Neural crest cell (in vitro differentiated cells): Measurements from ENCODE around the gene GABRB3. TPM values are rescaled to one million over a fixed set of nuclear protein-coding genes. Genes with fewer than 3 reads are reported as not detected.
"Not testable (repeated sequence)": the region's sequence is repeated elsewhere in the genome, so short reads cannot be mapped to it uniquely, and the experiment has no call there.

Experiments used
- DNase-seq: peaks from one replicate; pipeline ENCODE4 v3.0.0; 2021; ENCODE audit warnings: low read depth, mixed read lengths, low spot score
- H3K27ac Mint-ChIP-seq: one replicate; pipeline ENCODE4 v1.8.0; 2021; ENCODE audit warnings: mild to moderate bottlenecking, mixed read lengths; ENCODE audit not compliant: unreplicated experiment
- H3K27me3 Mint-ChIP-seq: 2 replicates; pipeline ENCODE4 v1.8.0; 2021; ENCODE audit warnings: low read depth, mild to moderate bottlenecking, mixed read lengths
- H3K36me3 Mint-ChIP-seq: 2 replicates; pipeline ENCODE4 v1.8.0; 2021; ENCODE audit warnings: low read depth, mild to moderate bottlenecking, mixed read lengths
- H3K4me1 Mint-ChIP-seq: 2 replicates; pipeline ENCODE4 v1.8.0; 2021; ENCODE audit warnings: mixed read lengths
- H3K4me3 Mint-ChIP-seq: one replicate; pipeline ENCODE4 v1.8.0; 2021; ENCODE audit warnings: mild to moderate bottlenecking, mixed read lengths
- H3K9me3 Mint-ChIP-seq: 2 replicates; pipeline ENCODE4 v1.8.0; 2021; ENCODE audit warnings: mixed read lengths
- CTCF ChIP-seq: fragments of 200-600 bp; sonication (generic); conservative IDR thresholded peaks from 2 replicates; pipeline ENCODE4 v1.5.0; 2021; ENCODE audit warnings: antibody characterized with exemption, mild to moderate bottlenecking
- total RNA-seq: library from RNA; stranded (reverse); gene quantifications from 2 replicates; pipeline ENCODE4 v1.2.1, GENCODE V29; 2021

Gene GABRB3
- total RNA-seq, 1 donor from 2014 or later = 23.7 TPM

GRCh38 chr15:26722621-26723160 is 50.2 kb downstream of the GABRB3 start:
- H3K9me3 Mint-ChIP-seq = peaks cover 3% of the 10 kb centered on the region
- no peak for DNase-seq
- no peak for TF ChIP-seq CTCF
- H3K4me1 Mint-ChIP-seq = peaks cover 9% of the 10 kb centered on the region
- no peak overlapping the region for H3K4me3 Mint-ChIP-seq
- H3K36me3 Mint-ChIP-seq = peaks cover 2% of the 10 kb centered on the region
- no peaks in the 10 kb centered on the region for H3K27me3 Mint-ChIP-seq
- no peak overlapping the region for H3K27ac Mint-ChIP-seq

- peaks cover 9% of the 10 kb centered on the region for H3K4me1 Mint-ChIP-seq
- peaks cover 12% of the 10 kb centered on the region for H3K9me3 Mint-ChIP-seq
- H3K27me3 Mint-ChIP-seq = no peaks in the 10 kb centered on the region
- H3K27ac Mint-ChIP-seq = no peak overlapping the region
- no peak for TF ChIP-seq CTCF
- H3K4me3 Mint-ChIP-seq = no peak overlapping the region
- peaks cover 6% of the 10 kb centered on the region for H3K36me3 Mint-ChIP-seq
- no peak for DNase-seq
These were observed 51.5 kb downstream of the GABRB3 start for GRCh38 chr15:26721232-26721967.

GRCh38 chr15:26720546-26720945 is 52.3 kb downstream of the GABRB3 start:
- H3K4me1 Mint-ChIP-seq = peaks cover 9% of the 10 kb centered on the region
- no peak overlapping the region for H3K4me3 Mint-ChIP-seq
- no peak for TF ChIP-seq CTCF
- H3K9me3 Mint-ChIP-seq = peaks cover 13% of the 10 kb centered on the region
- peaks cover 6% of the 10 kb centered on the region for H3K36me3 Mint-ChIP-seq
- no peak overlapping the region for H3K27ac Mint-ChIP-seq
- DNase-seq = no peak
- H3K27me3 Mint-ChIP-seq = no peaks in the 10 kb centered on the region

GRCh38 chr15:26719866-26720265 is 53.0 kb downstream of the GABRB3 start:
- not testable (repeated sequence) for H3K27me3 Mint-ChIP-seq, H3K4me1 Mint-ChIP-seq, H3K27ac Mint-ChIP-seq, H3K36me3 Mint-ChIP-seq, DNase-seq, H3K4me3 Mint-ChIP-seq
- peaks cover 12% of the 10 kb centered on the region for H3K9me3 Mint-ChIP-seq

- no peak for TF ChIP-seq CTCF
- Mint-ChIP-seq H3K36me3 (peaks cover 6% of the 10 kb centered on the region), H3K27me3 (no peaks in the 10 kb centered on the region), H3K9me3 (peaks cover 10% of the 10 kb centered on the region), H3K4me3 (no peak overlapping the region), H3K27ac (no peak overlapping the region), H3K4me1 (no peaks in the 10 kb centered on the region)
- DNase-seq = no peak
These were observed 56.8 kb downstream of the GABRB3 start for GRCh38 chr15:26716069-26716468.

- H3K27me3 Mint-ChIP-seq = no peaks in the 10 kb centered on the region
- no peak overlapping the region for H3K4me3 Mint-ChIP-seq
- no peaks in the 10 kb centered on the region for H3K4me1 Mint-ChIP-seq
- peaks cover 10% of the 10 kb centered on the region for H3K9me3 Mint-ChIP-seq
- H3K36me3 Mint-ChIP-seq = peaks cover 6% of the 10 kb centered on the region
- H3K27ac Mint-ChIP-seq = peak overlapping the region; percentile 58
- TF ChIP-seq CTCF = no peak
- no peak for DNase-seq
These were observed 59.4 kb downstream of the GABRB3 start for GRCh38 chr15:26713498-26713897.
